HepG2 (cell line): ENCODE data around the gene PANK2. TPM values are rescaled to one million over a fixed set of nuclear protein-coding genes. Genes with fewer than 3 reads are reported as not detected.

Experiments used
- ATAC-seq: fragments of 200-7000 bp; cut with Tn5 transposase; 3 replicates; pipeline ENCODE4 v1.9.1; 2020; ENCODE audit warnings: mild to moderate bottlenecking, moderate library complexity
- BruUV-seq: library from RNA; stranded (reverse); fragments of 400-500 nt; replicated peaks from 2 replicates; lab custom pipeline; 2021; lab: Mats Ljungman, UMichigan
- CTCF ChIA-PET: fragments of 300-600 bp; formaldehyde crosslinking; extraction: SDS; loops from one replicate; lab custom pipeline; 2021; ENCODE audit warnings: low total read pairs, inconsistent platforms, low intra/inter-chr PET ratio; lab: Yijun Ruan, JAX
- POLR2A ChIA-PET: fragments of 350-600 bp; sonication (Branson Sonifier 250); formaldehyde crosslinking; loops from one replicate; lab custom pipeline; 2020; ENCODE audit warnings: antibody characterized with exemption, inconsistent platforms; lab: Yijun Ruan, JAX
- DNase-seq: peaks from one replicate; pipeline ENCODE4 v3.0.0-alpha.2; 2015; ENCODE audit warnings: low spot score
- FAIRE-seq: peaks from 3 replicates; lab custom pipeline; 2011; peaks lifted over from hg19 to GRCh38; lab: Jason Lieb, UNC
- H2AFZ ChIP-seq: one replicate; pipeline ENCODE4 v1.6.1; 2011; ENCODE audit warnings: low read length, inconsistent platforms
- H3K27ac ChIP-seq: fragments of 300-600 bp; 3 replicates; pipeline ENCODE4 v1.8.0; 2011; ENCODE audit warnings: mixed run types, mild to moderate bottlenecking, mixed read lengths, low read length, inconsistent platforms; ENCODE audit not compliant: insufficient read depth; ENCODE audit errors: extremely low read length
- H3K27me3 ChIP-seq, 2 experiments: fragments of 200-600 bp in 1 of 2; 2 replicates in 1 of 2; 3 replicates in 1 of 2; pipeline versions ENCODE4 v1.6.0 to v1.8.0; 2011; ENCODE audit warnings: low read length in 2 of 2, mild to moderate bottlenecking in 2 of 2, moderate library complexity in 2 of 2, inconsistent platforms in 1 of 2; ENCODE audit not compliant: insufficient read depth in 2 of 2, control insufficient read depth in 1 of 2
- H3K36me3 ChIP-seq, 2 experiments: fragments of 200-600 bp in 1 of 2; replicated peaks in 1 of 2; 2 replicates in 1 of 2; 3 replicates in 1 of 2; pipeline versions ENCODE4 v1.5.1 to v1.8.0; 2011; ENCODE audit warnings: low read length in 2 of 2, inconsistent platforms in 1 of 2; ENCODE audit not compliant: insufficient read depth in 2 of 2, control insufficient read depth in 1 of 2
- H3K4me1 ChIP-seq: 2 replicates; pipeline ENCODE4 v1.5.1; 2012; ENCODE audit warnings: low read length, inconsistent platforms; ENCODE audit not compliant: insufficient read depth
- H3K4me2 ChIP-seq: 2 replicates; pipeline ENCODE4 v1.6.0; 2011; ENCODE audit warnings: low read depth, low read length, inconsistent platforms
- H3K4me3 ChIP-seq, 3 experiments: fragments of 200-600 bp in 1 of 3; sonication (generic), shearing (Covaris generic) in 1 of 3; replicated peaks in 1 of 3; 2 replicates each; pipeline ENCODE4 v1.5.1; 2011 to 2016; ENCODE audit warnings: low read length in 3 of 3, inconsistent platforms in 2 of 3, low read depth in 2 of 3, mild to moderate bottlenecking in 2 of 3, control low read depth in 1 of 3, mixed read lengths in 1 of 3; ENCODE audit not compliant: insufficient read depth in 1 of 3
- H3K79me2 ChIP-seq: one replicate; pipeline ENCODE4 v1.6.1; 2011; ENCODE audit warnings: low read length, inconsistent platforms; ENCODE audit not compliant: insufficient read depth
- H3K9ac ChIP-seq: 2 replicates; pipeline ENCODE4 v1.6.0; 2011; ENCODE audit warnings: mild to moderate bottlenecking, low read depth, low read length, inconsistent platforms; ENCODE audit not compliant: insufficient read depth
- H3K9me3 ChIP-seq: 2 replicates; pipeline ENCODE4 v1.5.1; 2012; ENCODE audit warnings: mild to moderate bottlenecking, low read length
- H4K20me1 ChIP-seq: 2 replicates; pipeline ENCODE4 v1.6.0; 2011; ENCODE audit warnings: inconsistent platforms, mild to moderate bottlenecking, low read length, moderate library complexity; ENCODE audit not compliant: insufficient read depth
- ARID2 ChIP-seq: sonication (generic); formaldehyde crosslinking; IDR thresholded peaks from 2 replicates; pipeline ENCODE4 v1.8.1; 2022; ENCODE audit warnings: mild to moderate bottlenecking, missing genetic modification reagents, borderline replicate concordance
- FIP1L1 ChIP-seq: fragments of 200-400 bp; formaldehyde crosslinking; IDR thresholded peaks from 2 replicates; pipeline ENCODE4 v1.6.1; 2018; ENCODE audit warnings: low read depth, mild to moderate bottlenecking, low read length, moderate library complexity, borderline replicate concordance; ENCODE audit not compliant: insufficient read depth
- HOXA3 ChIP-seq: sonication (generic); formaldehyde crosslinking; IDR thresholded peaks from 2 replicates; pipeline ENCODE4 v1.5.0; 2020; ENCODE audit warnings: missing genetic modification reagents
- KAT8 ChIP-seq: IDR thresholded peaks from 2 replicates; pipeline ENCODE4 v1.6.1; 2016; ENCODE audit warnings: missing genetic modification reagents, missing compliant biosample characterization
- NFE2L1 ChIP-seq: sonication (generic); formaldehyde crosslinking; IDR thresholded peaks from 2 replicates; pipeline ENCODE4 v1.4.0; 2020; ENCODE audit warnings: missing genetic modification reagents, mild to moderate bottlenecking, borderline replicate concordance
- PCBP2 ChIP-seq: fragments of 200-400 bp; formaldehyde crosslinking; optimal IDR thresholded peaks from 2 replicates; pipeline ENCODE3; 2018; ENCODE audit warnings: low read length, low read depth; ENCODE audit not compliant: poor library complexity, severe bottlenecking
- REL ChIP-seq: sonication (generic); formaldehyde crosslinking; conservative IDR thresholded peaks from 2 replicates; pipeline ENCODE4 v1.8.0; 2022; ENCODE audit warnings: mild to moderate bottlenecking, missing genetic modification reagents, moderate library complexity
- SNAI1 ChIP-seq: sonication (generic); formaldehyde crosslinking; IDR thresholded peaks from 2 replicates; pipeline ENCODE4 v1.5.0; 2020; ENCODE audit warnings: mild to moderate bottlenecking, missing genetic modification reagents, borderline replicate concordance
- ZNF17 ChIP-seq: sonication (generic); formaldehyde crosslinking; IDR thresholded peaks from 2 replicates; pipeline ENCODE4 v1.5.0; 2020; ENCODE audit warnings: mild to moderate bottlenecking, missing genetic modification reagents
- ZNF44 ChIP-seq: sonication (generic); formaldehyde crosslinking; IDR thresholded peaks from 2 replicates; pipeline ENCODE4 v1.5.1; 2020; ENCODE audit warnings: mild to moderate bottlenecking, missing genetic modification reagents
- WGBS: methylation state at CpG from one replicate; pipeline ENCODE4 v1.1.6; 2017; ENCODE audit warnings: low lambda C conversion rate; 5-methylcytosine and 5-hydroxymethylcytosine counted together
- in situ Hi-C: cut with HindIII; loops from 2 replicates; pipeline ENCODE4 v1.10.0; 2017; ENCODE audit warnings: low pct_unique_long_range_greater_than_20kb; ENCODE audit not compliant: extremely low pct_ligation_motif_present
- intact Hi-C: fragments of 100-400 bp; cut with micrococcal nuclease; formaldehyde crosslinking; loops from one replicate; pipeline ENCODE4 v1.10.0; 2022; ENCODE audit not compliant: unreplicated experiment
- polyA plus RNA-seq, 8 experiments: library from polyadenylated mRNA; depleted of rRNA in 3 of 8; stranded (reverse) in 7 of 8; unstranded in 1 of 8; fragments of >200 nt; fragmentation: Illumina TruSeq in 4 of 8; extraction: Trizol in 4 of 8; gene quantifications; 2 replicates each; pipeline versions ENCODE4 v1.2.1 to v1.2.3, GENCODE V29; 2011 to 2016; ENCODE audit warnings: low read depth in 4 of 8, missing spikeins in 1 of 8, mixed read lengths in 1 of 8; ENCODE audit not compliant: insufficient read depth in 1 of 8
- total RNA-seq, 5 experiments: library from RNA; depleted of rRNA; stranded (reverse); fragments of >200 nt; fragmentation: Illumina TruSeq; extraction: Trizol; gene quantifications; 2 replicates each; pipeline ENCODE4 v1.2.3, GENCODE V29; 2016; ENCODE audit warnings: low read depth in 1 of 5
- TF ChIP-seq, protein P1 (sequence below): IDR thresholded peaks from 2 replicates; pipeline ENCODE4 v1.6.1; 2016; ENCODE audit warnings: low read depth, borderline replicate concordance
- TF ChIP-seq, protein P2 (sequence below): sonication (generic); formaldehyde crosslinking; IDR thresholded peaks from 2 replicates; pipeline ENCODE4 v1.4.0; 2020; ENCODE audit warnings: missing genetic modification reagents

Gene PANK2
- total and polyA plus RNA-seq, 2 of the 13 experiments (the other 11 are each of a cell fraction or from before 2014, with no cell fraction given): 39.2 to 123 TPM

DNA sequence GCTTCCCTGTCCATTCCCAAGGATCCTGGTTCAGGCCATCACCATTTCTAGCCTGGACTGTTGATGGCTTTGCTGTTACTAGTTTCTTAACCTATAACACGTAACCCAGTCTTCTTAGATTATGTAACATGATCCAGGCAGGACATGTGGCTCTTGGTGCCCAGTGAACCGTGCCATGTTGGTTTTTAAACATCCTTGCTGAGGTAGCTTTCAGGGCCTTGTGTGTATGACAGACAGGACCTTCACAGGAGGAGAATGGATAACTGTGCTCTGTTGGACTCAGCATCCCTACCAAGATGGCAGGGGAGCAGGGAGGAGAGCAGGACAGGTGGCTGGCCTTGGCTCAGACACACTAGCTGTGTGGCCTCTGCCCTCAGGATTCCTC lies 46.8 kb downstream of the PANK2 start:
- H3K9ac ChIP-seq: no peak overlapping the region
- no peaks in the 10 kb centered on the region for H3K9me3 ChIP-seq
- H3K36me3 ChIP-seq: peaks cover 0 to 3% of the 10 kb centered on the region in 2 experiments; a peak in 2 of 5 replicates
- H3K4me2 ChIP-seq: no peak overlapping the region
- in situ Hi-C loops: no loop called here
- DNase-seq (no peak), FAIRE-seq (no peak)
- no peaks in the 10 kb centered on the region for H3K79me2 ChIP-seq
- H3K27ac ChIP-seq: no peak overlapping the region
- no peaks in the 10 kb centered on the region for H4K20me1 ChIP-seq
- no TSS peak for BruUV-seq
- no peak overlapping the region for H2AFZ ChIP-seq
- 88% methylated on average over 2 of the region's 2 CpGs for WGBS
- no peak for TF ChIP-seq ZNF17
- TF ChIP-seq, all 625 proteins: peak for 0
- Histone ChIP-seq H3K4me1 (peaks cover 11% of the 10 kb centered on the region), H3K4me3 (no peak overlapping the region), H3K27me3 (no peaks in the 10 kb centered on the region)
- intact Hi-C loops: no loop called here
- ATAC-seq: no peak
- ChIA-PET CTCF (no interaction called here), POLR2A (interaction anchor here (0.9 kb wide), 1 partner anchor 9 kb away, joined by 3 read pairs; no protein-coding TSS in a partner anchor)

DNA sequence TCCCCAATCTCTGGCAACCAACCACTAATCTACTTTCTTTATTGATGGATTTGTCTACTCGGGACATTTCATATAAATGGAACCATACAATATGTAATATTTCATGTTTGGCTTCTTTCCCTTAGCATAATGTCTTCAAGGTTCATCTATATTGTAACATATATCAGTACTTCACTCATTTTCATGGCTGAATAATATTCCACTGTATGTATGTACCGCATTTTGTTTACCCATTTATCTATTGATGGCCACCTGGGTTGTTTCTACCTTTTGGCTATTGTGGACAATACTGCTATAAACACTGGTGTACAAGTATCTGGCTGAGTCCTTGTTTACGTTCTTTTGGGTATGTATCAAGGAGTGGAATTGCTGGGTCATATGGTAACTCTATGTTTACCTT lies 48.4 kb downstream of the PANK2 start:
- peaks cover 0 to 4% of the 10 kb centered on the region in 2 experiments; a peak in 2 of 5 replicates for H3K36me3 ChIP-seq
- intact Hi-C loops: no loop called here
- DNase-seq (no peak), ATAC-seq (no peak), FAIRE-seq (no peak)
- no peak overlapping the region for H3K4me3 ChIP-seq
- no TSS peak for BruUV-seq
- H4K20me1 ChIP-seq: no peaks in the 10 kb centered on the region
- ChIA-PET POLR2A (no interaction called here), CTCF (no interaction called here)
- H3K4me1 ChIP-seq: peaks cover 6% of the 10 kb centered on the region
- H3K9ac ChIP-seq: no peak overlapping the region
- H3K9me3 ChIP-seq: no peaks in the 10 kb centered on the region
- in situ Hi-C loops: no loop called here
- no peaks in the 10 kb centered on the region for H3K79me2 ChIP-seq
- no peak overlapping the region for H3K4me2 ChIP-seq
- 93% methylated on average over 3 of the region's 3 CpGs for WGBS
- H3K27ac ChIP-seq: no peak overlapping the region
- no peak overlapping the region for H2AFZ ChIP-seq
- no peaks in the 10 kb centered on the region for H3K27me3 ChIP-seq
- TF ChIP-seq ARID2 (no peak), SNAI1 (CRISPR knock-in tag) (no peak), HOXA3 (CRISPR knock-in tag) (no peak), PCBP2 (no peak), NFE2L1 (CRISPR knock-in tag) (no peak), KAT8 (CRISPR knock-in tag) (no peak), ZNF44 (no peak), REL (CRISPR knock-in tag) (no peak), FIP1L1 (no peak)
- TF ChIP-seq, protein P1, sequence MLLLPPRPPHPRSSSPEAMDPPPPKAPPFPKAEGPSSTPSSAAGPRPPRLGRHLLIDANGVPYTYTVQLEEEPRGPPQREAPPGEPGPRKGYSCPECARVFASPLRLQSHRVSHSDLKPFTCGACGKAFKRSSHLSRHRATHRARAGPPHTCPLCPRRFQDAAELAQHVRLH: no peak
- TF ChIP-seq, protein P2, sequence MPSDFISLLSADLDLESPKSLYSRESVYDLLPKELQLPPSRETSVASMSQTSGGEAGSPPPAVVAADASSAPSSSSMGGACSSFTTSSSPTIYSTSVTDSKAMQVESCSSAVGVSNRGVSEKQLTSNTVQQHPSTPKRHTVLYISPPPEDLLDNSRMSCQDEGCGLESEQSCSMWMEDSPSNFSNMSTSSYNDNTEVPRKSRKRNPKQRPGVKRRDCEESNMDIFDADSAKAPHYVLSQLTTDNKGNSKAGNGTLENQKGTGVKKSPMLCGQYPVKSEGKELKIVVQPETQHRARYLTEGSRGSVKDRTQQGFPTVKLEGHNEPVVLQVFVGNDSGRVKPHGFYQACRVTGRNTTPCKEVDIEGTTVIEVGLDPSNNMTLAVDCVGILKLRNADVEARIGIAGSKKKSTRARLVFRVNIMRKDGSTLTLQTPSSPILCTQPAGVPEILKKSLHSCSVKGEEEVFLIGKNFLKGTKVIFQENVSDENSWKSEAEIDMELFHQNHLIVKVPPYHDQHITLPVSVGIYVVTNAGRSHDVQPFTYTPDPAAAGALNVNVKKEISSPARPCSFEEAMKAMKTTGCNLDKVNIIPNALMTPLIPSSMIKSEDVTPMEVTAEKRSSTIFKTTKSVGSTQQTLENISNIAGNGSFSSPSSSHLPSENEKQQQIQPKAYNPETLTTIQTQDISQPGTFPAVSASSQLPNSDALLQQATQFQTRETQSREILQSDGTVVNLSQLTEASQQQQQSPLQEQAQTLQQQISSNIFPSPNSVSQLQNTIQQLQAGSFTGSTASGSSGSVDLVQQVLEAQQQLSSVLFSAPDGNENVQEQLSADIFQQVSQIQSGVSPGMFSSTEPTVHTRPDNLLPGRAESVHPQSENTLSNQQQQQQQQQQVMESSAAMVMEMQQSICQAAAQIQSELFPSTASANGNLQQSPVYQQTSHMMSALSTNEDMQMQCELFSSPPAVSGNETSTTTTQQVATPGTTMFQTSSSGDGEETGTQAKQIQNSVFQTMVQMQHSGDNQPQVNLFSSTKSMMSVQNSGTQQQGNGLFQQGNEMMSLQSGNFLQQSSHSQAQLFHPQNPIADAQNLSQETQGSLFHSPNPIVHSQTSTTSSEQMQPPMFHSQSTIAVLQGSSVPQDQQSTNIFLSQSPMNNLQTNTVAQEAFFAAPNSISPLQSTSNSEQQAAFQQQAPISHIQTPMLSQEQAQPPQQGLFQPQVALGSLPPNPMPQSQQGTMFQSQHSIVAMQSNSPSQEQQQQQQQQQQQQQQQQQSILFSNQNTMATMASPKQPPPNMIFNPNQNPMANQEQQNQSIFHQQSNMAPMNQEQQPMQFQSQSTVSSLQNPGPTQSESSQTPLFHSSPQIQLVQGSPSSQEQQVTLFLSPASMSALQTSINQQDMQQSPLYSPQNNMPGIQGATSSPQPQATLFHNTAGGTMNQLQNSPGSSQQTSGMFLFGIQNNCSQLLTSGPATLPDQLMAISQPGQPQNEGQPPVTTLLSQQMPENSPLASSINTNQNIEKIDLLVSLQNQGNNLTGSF (CRISPR knock-in tag): no peak
